HL-60/S4 (cell line): ENCODE data around the gene MCU.

Experiments used
- in situ Hi-C: fragments of 300-500 bp; cut with MboI; formaldehyde crosslinking; loops from 2 replicates; pipeline ENCODE4 v1.14.3; 2022; ENCODE audit warnings: low sequenced_read_pairs

MCU gene

GRCh38 chr10:72800000-72800740 lies 108.2 kb downstream of the MCU start:
- in situ Hi-C loops = no loop called here

DNA sequence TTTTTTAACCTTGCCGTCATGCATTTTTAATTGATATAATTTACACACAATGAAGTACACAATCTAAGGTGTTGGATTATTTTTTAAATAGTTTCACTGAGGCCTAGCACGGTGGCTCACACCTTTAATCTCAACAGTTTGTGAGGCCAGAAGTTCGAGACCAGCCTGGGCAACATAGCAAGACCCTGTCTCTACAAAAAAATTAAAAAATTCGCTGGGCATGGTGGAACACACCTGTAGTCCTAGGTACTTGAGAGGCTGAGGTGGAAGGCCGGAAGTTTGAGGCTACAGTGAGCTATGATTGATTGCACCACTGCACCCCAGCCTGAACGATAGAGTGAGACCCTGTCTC lies 108.8 kb downstream of the MCU start:
- in situ Hi-C loops = no loop called here

DNA sequence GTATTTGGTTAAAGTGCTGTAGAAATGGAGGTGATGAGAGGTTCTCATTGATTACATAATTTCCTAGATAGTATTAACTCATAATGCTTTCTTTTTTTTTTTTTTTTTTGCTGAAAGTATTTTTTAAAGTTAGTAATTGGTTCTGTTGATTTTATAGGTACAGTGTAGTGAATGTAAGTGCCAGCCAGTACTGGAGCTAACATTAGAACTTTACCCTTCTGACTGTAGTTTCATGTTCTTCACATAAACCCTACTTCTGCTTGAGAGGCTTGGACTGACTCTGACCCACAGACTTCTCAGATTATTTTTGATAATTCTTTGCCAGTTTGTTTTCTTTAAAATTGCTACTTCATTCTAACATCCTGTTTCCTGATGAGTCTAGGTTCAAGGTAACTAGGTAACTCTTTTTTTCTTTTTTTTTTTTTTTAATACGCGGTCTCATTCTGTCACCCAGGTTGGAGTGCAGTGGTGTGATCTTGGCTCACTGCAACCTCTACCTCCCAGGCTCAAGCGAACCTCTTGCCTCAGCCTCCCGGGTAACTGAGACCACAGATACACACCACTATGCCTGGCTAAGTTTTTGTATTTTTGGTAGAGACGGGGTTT lies 109.4 kb downstream of the MCU start:
- in situ Hi-C loops = no loop called here

GRCh38 chr10:72802332-72802731 lies 110.4 kb downstream of the MCU start:
- in situ Hi-C loops = no loop called here

GRCh38 chr10:72802763-72803505 lies 111.0 kb downstream of the MCU start:
- in situ Hi-C loops = no loop called here

- in situ Hi-C loops = no loop called here
Measured at GRCh38 chr10:72808001-72808400, 116.1 kb downstream of the MCU start.

- in situ Hi-C loops = no loop called here
Measured at GRCh38 chr10:72809006-72809405, 117.1 kb downstream of the MCU start.

- in situ Hi-C loops = no loop called here
Measured at GRCh38 chr10:72810976-72811375, 119.0 kb downstream of the MCU start.

DNA sequence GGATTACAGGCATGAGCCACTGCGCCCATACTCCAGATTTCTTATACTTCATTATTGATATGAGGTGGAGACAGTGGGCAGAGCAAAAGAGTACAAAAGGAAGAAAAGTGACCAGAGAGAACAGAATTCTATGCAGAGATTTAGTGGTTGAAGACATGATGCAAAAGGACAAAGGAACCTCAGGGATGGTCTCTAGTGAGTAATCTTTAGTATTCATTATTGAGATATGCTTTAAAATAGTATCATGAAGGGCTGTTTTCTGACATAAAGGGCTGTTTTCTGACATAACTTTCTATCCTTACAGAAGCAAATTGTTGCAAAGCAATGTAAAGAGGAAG lies 120.4 kb downstream of the MCU start:
- in situ Hi-C loops = no loop called here

GRCh38 chr10:72812753-72813430 lies 120.9 kb downstream of the MCU start:
- in situ Hi-C loops = no loop called here

DNA sequence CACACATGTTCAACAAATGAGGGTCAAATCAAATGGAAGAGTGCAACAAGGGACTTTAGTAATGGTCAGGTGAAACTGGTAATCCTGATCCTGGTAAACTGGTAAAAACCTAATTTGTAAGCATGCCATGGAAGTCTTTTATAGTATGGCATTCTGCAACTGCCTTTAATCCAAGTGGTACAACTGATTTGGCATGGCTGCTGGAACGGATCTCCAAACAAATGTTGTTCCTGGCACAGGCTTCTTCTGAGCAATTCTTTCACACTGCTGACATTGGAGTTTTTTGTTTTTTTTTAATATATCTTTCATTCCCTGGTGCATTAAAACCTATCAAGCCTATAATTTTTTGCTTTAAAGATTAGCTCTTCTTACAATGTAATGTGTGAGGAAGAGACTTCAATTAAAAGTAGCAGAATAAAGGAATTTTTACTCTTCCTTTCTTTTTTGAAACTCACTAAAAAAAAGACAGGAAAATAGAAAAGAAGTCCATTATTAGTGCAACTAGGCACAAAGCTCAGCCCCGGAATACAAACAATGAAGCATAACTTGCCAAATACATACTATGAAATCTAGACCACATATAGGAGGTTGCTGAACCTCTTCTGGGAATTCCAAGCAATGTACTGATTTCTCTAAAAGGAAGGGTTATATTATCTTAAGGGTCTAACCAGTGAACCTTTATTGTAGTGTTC lies 122.3 kb downstream of the MCU start:
- in situ Hi-C loops = no loop called here

DNA sequence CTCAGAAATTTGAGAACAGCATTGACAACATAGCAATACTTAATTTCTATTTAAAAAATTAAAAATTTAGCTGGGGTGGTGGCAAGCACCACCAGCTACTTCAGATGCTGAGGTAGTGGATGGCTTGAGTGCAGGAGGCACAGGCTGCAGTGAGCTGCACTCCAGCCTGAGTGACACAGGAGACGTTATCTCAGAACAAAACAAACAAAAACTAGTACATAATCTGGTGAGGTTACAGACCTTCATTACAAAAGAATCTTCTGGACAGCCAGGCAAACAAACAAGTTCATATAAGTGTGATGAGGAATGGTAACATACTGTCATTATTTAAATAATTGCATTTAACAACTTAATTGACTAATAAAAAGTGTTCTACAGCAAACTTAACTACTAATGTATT lies 124.6 kb downstream of the MCU start:
- in situ Hi-C loops = no loop called here

- in situ Hi-C loops = no loop called here
Measured at GRCh38 chr10:72818076-72818475, 126.1 kb downstream of the MCU start.

GRCh38 chr10:72819053-72819452 lies 127.1 kb downstream of the MCU start:
- in situ Hi-C loops = no loop called here

DNA sequence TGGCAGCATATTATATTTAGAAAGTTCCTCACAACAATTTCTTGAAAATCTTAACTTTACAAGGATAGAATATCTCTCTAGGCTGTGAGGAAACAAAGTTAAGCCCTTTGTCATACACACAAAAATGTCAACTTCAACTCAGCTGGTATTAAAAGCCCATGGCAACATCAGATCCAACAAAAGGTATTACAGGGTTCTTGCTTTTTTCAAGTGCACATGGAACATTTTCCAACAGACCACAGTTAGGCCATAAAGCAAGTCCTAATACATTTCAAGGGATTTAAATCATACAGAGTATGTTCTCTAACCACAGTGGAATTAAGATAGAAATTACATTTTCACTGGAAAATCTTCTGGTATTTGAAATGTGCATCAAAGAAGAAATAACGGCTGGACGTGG lies 129.7 kb downstream of the MCU start:
- in situ Hi-C loops = no loop called here

GRCh38 chr10:72822342-72822986 lies 130.5 kb downstream of the MCU start:
- in situ Hi-C loops = no loop called here

DNA sequence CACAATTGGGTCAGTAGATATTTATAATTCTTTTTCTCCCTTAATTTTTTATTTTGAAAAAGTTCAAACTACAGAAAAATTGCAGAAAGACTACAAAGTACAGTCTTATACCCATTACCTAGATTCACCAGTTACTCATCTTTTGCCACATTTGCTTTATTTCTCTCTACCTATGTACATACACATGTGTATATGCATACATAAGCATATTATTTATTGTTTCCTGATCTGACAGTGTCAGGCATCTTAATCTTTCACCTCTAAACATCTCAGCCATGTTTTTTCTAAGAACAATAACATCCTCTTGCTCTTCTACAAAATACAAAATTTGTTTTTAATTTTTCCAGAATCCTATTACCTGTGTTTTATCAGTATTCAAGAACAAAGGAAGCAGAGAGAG lies 133.2 kb downstream of the MCU start:
- in situ Hi-C loops = no loop called here

DNA sequence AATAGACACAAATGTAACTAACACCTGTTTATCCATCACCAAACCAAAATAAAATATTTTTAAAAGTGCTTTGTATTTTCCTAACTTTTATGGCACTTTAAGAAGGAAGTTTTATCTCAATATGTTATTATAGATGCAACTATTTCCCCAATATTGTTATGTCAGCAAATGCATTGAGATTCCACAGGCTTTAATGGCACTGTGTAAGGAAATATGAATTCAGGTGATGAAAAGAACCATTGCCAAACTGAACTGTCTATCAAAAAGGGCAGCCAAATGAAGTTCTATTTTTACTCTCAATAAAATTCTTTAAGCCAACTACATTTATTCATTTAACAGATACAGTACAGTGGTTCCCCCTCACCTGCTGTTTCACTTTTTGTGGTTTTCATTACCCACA lies 134.4 kb downstream of the MCU start:
- in situ Hi-C loops = no loop called here

GRCh38 chr10:72828294-72828693 lies 136.4 kb downstream of the MCU start:
- in situ Hi-C loops = no loop called here

DNA sequence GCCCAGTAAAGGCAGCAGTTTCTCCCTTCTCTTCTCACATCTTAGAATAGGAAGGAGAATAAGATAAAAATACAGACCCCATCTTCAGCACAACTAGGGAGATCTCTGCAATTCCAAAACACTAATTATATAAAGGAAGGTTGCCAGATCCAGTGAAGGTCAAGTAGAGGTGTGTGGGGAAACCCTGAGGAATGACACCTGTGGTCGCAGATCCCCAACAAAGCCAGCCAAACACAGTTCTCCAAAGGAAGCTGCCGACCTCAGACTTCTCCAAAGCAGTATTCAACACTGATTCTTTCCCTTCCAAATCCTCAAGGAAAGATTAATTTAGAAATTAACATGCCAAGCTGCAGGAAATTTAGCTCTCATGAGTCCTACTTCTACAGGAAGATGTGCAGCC lies 138.7 kb downstream of the MCU start:
- in situ Hi-C loops = loop anchor here (10.0 kb wide), 2 partner anchors 136 to 466 kb away; partner anchors contain the start of gene MCU
